AG09309 (cell line): ENCODE data around the gene SKIC3.

Source experiments
- DNase-seq: peaks from one replicate; pipeline ENCODE4 v3.0.0-alpha.2; 2010; ENCODE audit warnings: low read depth
- H3K4me3 ChIP-seq: 2 replicates; pipeline ENCODE4 v1.5.1; 2011; ENCODE audit warnings: mild to moderate bottlenecking, low read depth, low read length, moderate library complexity; ENCODE audit not compliant: control insufficient read depth
- CTCF ChIP-seq: IDR thresholded peaks from 2 replicates; pipeline ENCODE4 v1.5.1; 2011; ENCODE audit warnings: mild to moderate bottlenecking, low read depth, low read length, inconsistent platforms; ENCODE audit not compliant: insufficient read depth, control insufficient read depth; ENCODE audit errors: missing control alignments

SKIC3 gene

GRCh38 chr5:95583992-95584391 is 29.2 kb upstream of the SKIC3 start:
- no peak for TF ChIP-seq CTCF

GRCh38 chr5:95581576-95581975 is 26.8 kb upstream of the SKIC3 start:
- no peak for DNase-seq
- TF ChIP-seq CTCF = no peak
- H3K4me3 ChIP-seq = no peak overlapping the region

More at GRCh38 chr5:95583992-95584391, 29.2 kb upstream of the SKIC3 start:
- no peak for DNase-seq
- H3K4me3 ChIP-seq = no peak overlapping the region

DNA sequence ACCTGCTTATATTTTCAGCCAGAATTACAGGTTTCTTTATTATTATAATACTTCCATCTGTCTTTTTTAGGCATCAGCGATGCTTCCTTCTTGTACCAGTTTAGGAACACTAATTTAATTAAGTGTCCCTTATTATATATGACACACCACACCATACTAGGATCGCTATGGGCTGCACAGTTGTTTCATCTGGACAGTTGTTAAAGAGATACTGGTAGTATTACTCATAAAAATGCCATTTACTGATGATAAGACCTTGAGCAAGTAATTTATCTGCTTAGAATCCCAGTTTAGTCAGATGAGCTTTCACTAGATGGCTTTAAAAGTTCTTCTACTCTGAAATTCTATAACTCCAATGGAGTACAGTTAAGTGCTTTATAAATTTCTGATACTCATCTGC is 17.2 kb upstream of the SKIC3 start:
- no peak for TF ChIP-seq CTCF
- DNase-seq = no peak
- no peak overlapping the region for H3K4me3 ChIP-seq

- no peak for TF ChIP-seq CTCF
- H3K4me3 ChIP-seq = no peak overlapping the region
- peak; percentile 17 for DNase-seq
Measured at GRCh38 chr5:95565280-95565920, 10.6 kb upstream of the SKIC3 start.

- DNase-seq = no peak
- no peak overlapping the region for H3K4me3 ChIP-seq
- TF ChIP-seq CTCF = no peak
Measured at GRCh38 chr5:95564450-95564849, 9.7 kb upstream of the SKIC3 start.

GRCh38 chr5:95563367-95563766 is 8.6 kb upstream of the SKIC3 start:
- H3K4me3 ChIP-seq = no peak overlapping the region
- TF ChIP-seq CTCF = no peak
- DNase-seq = no peak

- no peak overlapping the region for H3K4me3 ChIP-seq
- TF ChIP-seq CTCF = no peak
- no peak for DNase-seq
Measured at GRCh38 chr5:95562282-95562681, 7.5 kb upstream of the SKIC3 start.
